GM12878 (cell line): ENCODE data around the gene B3GALT5.

Source experiments
- EP300 ChIP-seq, 2 experiments: fragments of 150-350 bp in 1 of 2; IDR thresholded peaks; 2 replicates each; pipeline ENCODE4 v1.6.1; 2011 to 2012; ENCODE audit warnings: low read depth in 2 of 2, low read length in 2 of 2, borderline replicate concordance in 1 of 2, improper control_type of control experiment in 1 of 2, inconsistent platforms in 1 of 2; ENCODE audit not compliant: control insufficient read depth in 1 of 2
- POLR2A ChIP-seq: IDR thresholded peaks from 2 replicates; pipeline ENCODE4 v1.6.1; 2011; ENCODE audit warnings: low read depth, mild to moderate bottlenecking, low read length
- YY1 ChIP-seq: IDR thresholded peaks from 2 replicates; pipeline ENCODE4 v1.6.1; 2011; ENCODE audit warnings: low read depth, mild to moderate bottlenecking, low read length

- TF ChIP-seq EP300 (IDR thresholded peaks at IDR 0.05; ENCODE audit: borderline replicate concordance in 1 of 2, control insufficient read depth in 1 of 2, low read depth in 2 of 2, low read length in 2 of 2) (no peak), YY1 (no peak), POLR2A (no peak)
Measured at GRCh38 chr21:39685991-39686390, 73.3 kb downstream of the B3GALT5 start.
